ENCODE measurements around the gene STAT5A.

The STAT5A gene

GRCh38 chr17:42270170-42270535 lies 18.1 kb upstream of the STAT5A start:
- DNase-seq = peak; percentile 29

- no peak for DNase-seq
Observed at GRCh38 chr17:42270596-42270995, 17.7 kb upstream of the STAT5A start.

DNA sequence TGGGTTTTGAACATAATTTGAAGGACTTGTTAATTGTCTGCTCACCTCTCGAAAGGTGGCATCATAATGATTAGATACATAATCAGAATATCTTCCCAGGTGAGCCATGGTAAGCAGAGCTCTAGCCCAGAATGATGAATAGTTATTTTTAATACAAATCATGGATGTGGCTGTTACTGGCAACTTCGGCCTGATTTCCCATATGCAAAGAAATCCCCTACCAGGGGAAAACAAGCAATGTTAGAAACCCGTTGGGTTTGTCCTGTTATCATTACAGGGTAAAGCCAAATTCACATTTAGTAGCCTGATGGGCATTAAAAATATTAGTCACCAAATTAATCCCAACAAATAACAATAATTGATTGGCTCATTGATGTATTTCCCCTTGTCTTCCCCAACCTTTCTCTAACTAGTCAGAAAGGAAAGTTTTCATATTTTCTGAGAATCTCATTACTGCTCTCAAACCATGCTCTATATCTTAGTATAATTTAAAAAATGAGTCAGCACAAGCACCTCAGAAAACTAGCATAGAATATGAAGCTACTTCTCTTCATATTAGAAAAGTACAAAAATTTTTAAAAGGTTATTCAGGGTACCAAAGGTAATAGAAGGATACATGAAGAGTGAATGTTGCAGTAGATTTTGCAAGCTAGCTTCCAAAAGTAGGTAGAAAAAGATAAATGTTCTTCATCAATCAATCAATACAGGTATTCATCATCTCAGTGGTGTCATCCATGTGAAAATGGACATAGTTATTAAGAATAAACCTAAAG lies 17.1 kb upstream of the STAT5A start:
- peak; percentile 37 for DNase-seq

- no peak for DNase-seq
Observed at GRCh38 chr17:42271779-42272035, 16.6 kb upstream of the STAT5A start.

DNA sequence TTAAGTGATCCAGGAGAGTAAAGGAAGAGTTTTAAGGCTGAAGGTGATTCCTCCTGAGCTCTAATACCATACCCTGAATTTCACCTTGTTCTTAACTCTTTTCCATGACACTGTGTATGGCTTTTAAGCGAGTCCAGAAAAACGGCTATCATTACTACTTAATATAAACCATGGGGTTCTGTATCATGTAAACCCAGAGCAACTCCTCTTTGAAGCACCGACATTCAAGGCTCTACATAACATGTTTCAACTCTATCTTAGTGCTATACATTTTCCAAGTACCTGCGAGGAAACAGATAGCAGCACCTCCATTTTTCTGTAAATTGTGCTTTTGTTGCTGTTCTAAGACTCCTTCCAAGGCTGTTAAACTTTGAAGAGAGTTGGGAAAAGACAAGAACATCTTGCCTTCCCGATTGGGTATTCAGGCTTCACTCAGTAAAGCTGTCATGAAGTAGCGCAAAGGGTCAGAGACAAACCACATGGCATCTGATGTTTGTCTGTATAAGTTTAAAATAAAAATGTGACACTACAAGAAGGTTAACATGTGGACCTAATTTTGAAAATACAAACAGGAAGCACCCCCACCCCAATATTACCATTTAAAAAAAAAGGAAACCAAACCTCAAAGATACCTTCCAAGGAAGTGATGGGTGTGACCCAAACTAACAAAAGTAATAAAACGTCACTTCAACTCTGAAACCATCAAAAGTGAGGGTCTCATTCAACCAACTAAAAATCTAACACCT lies 16.0 kb upstream of the STAT5A start:
- DNase-seq = peak; percentile 79

DNA sequence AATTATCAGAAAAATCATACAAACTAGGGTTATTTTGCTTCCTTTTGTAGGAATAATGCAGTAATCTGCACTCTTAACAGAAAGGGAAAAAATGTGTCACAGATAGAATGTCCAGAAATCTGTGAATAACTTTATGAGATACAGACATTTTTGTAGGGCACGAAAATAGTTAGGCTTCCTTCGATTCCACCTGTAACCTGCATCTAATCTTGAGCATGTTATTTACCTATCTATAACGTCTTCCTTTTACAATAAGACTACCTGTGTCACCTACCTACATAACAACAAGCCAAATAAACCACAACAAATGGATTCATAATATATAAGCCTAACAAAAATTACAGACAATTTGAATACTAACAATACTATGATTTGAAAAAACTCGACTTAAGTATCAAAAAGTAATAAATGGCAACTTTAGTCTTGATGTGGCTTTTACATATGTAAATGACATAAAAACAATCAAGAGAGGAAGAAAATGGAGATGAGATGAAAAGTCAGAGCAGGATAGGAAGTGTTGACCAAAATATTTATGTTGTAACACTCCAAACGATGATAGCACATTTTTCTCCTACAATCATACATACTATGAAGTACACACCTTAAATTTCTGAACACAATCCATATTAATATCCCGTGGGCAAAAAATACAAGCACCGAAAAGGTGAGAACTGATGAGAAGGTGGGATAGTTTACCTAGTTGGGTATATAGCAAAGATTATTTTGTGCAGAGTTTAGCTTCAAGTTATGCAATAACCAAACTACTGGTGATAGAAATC lies 14.6 kb upstream of the STAT5A start:
- peak; percentile 54 for DNase-seq

DNA sequence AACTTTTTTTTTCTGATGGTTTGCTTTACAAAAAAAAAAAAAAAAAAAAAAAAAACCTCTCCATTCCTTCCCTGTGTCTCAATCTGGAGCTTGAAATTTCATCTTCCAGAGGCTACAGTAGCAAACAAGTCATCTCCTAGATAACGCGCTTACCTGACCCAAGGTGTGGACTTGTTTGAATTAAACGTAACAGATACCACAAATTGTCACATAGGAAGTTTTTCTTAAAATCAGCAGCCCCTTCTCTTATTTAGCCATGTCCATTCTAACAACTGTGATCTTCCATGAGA lies 14.1 kb upstream of the STAT5A start:
- peak; percentile 27 for DNase-seq

GRCh38 chr17:42274812-42275526 lies 13.3 kb upstream of the STAT5A start:
- DNase-seq = peak; percentile 20

- DNase-seq = peak; percentile 57
Observed at GRCh38 chr17:42275527-42276358, 12.6 kb upstream of the STAT5A start.

DNA sequence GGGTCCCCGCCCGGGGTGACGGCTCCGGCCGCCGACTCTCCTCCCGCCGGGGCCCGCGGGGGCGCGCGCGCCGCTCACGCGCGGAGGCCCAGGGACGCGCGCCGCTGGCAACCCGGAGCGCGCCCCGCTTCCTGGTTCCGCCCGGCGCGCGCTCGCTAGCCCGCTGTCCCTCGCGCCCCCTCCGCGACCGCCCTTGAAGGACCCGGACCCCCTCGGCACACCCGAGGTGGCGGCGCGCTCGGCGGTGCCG lies 12.0 kb upstream of the STAT5A start, which contains the start of gene STAT5B:
STAT5B (minus strand) TSS at position 33 of the 250 bp plus-strand sequence. CDS start 44,264 bp downstream, outside the sequence.
- peak; percentile 71 for DNase-seq

DNA sequence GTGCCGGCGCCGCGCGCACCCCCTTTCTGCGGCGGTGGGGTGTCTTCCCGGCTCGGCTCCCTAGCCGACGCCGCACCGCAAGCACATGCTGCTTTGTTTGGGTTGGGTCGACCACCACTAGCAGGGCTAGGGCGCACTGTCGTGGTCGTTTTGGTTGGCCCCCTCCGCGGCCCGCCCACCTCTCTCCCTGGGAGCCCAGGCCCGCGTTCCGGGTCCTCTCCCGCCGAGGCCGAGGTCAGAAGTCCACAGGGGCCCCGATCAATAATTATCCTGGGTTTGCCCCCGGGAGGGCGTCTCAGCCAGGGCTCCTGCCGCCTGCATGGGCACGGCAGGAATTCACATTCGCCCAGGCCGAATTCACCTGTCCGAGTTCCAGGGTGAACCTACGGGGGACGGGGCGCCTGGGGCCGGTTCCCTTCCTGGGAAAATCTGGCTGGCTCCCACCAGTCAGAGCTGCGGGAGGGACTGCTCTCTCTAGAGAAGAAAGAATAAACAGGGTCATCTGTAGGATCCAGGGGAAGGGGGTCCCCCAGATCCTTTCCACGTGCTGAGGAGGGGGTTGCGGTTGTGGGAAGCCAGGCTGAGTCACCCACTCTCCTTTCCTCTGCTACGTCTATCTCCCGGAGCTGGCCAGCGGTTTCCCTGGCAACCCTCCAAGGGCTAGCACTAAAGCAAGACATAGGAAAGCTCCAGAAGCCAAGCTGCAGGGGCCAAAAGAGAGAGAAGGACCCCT lies 11.5 kb upstream of the STAT5A start:
- peak; percentile 43 for DNase-seq

- no peak for DNase-seq
Observed at GRCh38 chr17:42277342-42277712, 11.0 kb upstream of the STAT5A start.

GRCh38 chr17:42279776-42280630 lies 8.3 kb upstream of the STAT5A start:
- DNase-seq = no peak

DNA sequence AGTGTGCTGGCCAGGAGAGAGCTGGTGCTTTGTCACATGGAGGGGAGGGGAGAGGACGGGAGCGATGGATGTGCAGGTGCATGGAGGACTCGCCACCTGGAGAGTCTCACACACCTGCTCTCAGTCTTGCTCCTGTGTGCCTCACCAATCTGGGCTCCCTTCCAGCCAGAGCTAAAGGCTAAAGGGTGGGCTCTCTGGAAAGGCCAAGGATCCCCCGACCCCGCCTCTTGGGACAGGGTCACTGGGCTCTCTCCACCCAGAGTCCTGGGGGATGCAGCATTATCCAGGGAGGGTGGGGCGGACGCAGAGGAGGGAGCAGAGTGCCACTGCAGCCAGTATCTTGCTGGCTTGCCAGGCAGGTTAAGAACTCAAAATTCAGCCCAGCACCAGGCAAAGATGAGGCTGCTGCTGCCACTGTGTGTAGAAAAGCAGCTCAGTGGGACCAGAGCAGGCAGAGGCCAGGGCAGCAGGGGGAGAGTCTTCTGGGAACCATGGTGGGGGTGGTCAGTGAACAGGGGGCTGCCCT lies 6.7 kb upstream of the STAT5A start:
- DNase-seq = no peak

- DNase-seq = no peak
Observed at GRCh38 chr17:42282478-42283080, 5.7 kb upstream of the STAT5A start.

DNA sequence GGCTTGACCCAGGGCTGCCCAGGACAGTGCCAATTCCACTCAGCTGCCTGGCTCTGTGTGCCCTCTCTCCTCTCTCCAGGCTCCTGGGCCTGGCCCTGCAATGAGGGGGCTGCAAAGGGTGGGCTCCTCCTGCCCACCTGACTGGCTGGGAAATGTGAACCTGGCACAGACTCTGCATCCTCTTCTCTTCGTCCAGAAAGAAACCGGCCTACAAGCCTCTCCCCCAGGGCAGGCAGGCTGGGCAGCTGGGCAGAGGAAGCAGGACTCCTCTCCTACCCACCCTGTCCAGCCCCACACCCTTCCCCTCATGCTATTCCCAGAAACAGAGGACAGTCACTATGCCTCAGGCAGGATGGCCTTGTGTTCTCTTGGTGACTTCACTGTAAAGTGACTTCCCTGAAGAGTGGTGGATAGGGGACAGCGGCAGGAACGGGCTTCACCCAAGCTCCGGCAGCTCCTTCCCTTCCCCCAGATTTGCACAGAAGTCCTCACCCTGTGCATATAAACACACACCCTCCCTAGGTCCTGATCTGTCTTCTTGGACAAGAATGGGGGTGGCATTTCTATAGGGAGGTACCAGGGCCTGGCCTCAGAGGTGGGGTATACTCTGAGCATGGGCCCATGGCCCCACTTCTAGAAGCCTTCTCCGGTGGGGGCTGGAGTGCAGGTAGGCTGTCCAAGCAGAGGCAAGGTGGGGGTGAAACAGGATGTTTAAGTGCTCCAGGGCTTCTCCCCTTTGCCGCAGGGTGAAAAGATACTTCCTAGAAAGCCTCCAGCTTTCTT lies 4.9 kb upstream of the STAT5A start:
- no peak for DNase-seq

DNA sequence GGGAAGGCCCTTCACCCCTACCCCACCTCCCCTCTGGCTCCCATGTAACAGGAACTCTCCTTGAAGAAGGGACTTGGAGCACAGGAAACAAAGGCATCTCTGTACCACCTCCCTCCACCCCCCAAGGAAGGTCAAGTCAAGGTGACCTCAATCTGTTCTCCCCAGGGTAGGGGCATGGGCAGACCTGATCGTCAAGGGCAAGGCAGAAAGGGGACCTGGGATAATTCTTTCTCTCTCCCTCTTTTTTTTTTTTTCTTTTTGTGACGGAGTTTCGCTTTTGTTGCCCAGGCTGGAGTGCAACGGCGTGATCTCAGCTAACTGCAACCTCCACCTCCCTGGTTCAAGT lies 4.3 kb upstream of the STAT5A start:
- DNase-seq = no peak

DNA sequence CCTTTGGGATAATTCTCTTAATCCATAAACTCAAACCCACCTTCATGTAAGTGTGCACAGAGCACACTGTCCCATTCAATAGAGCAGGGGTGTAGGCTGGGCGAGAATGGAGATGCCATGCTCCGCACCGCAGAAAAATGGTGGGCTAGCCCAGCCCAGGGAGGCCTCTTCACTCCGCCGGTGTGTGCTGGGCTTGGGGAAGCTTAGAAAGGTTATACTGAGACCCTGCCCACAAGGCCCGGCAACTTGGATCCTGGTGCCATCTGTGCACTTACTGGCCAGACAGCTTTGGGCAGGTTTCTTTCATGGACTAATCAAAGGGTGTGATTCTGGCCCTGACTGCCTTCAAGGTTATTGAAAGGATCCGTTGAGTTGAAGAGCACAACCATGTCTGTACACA lies 3.7 kb upstream of the STAT5A start:
- DNase-seq = no peak

- no peak for DNase-seq
Observed at GRCh38 chr17:42285346-42286050, 2.8 kb upstream of the STAT5A start.
